IMR-90 (cell line): Measurements from ENCODE around the gene ST7. TPM values are rescaled to one million over a fixed set of nuclear protein-coding genes. Genes with fewer than 3 reads are reported as not detected.

Experiments used
- ATAC-seq: fragments of 200-7000 bp; cut with Tn5 transposase; 2 replicates; pipeline ENCODE4 v1.9.1; 2020; ENCODE audit warnings: low read depth, mild to moderate bottlenecking, moderate library complexity
- BruUV-seq: library from RNA; stranded (reverse); fragments of 400-500 nt; replicated peaks from 2 replicates; lab custom pipeline; 2021; lab: Mats Ljungman, UMichigan
- CTCF ChIA-PET: fragments of 300-600 bp; formaldehyde crosslinking; extraction: SDS; loops from one replicate; lab custom pipeline; 2021; ENCODE audit warnings: antibody characterized with exemption; lab: Yijun Ruan, JAX
- POLR2A ChIA-PET: fragments of 300-600 bp; sonication (Branson Sonifier 250); formaldehyde crosslinking; loops from one replicate; lab custom pipeline; 2022; ENCODE audit warnings: antibody characterized with exemption; ENCODE audit not compliant: unreplicated experiment; lab: Charles Lee
- DNase-seq: peaks from one replicate; pipeline ENCODE4 v3.0.0; 2013
- H2AFZ ChIP-seq: replicated peaks from 2 replicates; pipeline ENCODE3; 2013; ENCODE audit warnings: low read length, mild to moderate bottlenecking; ENCODE audit not compliant: poor library complexity
- H2AK5ac ChIP-seq: 2 replicates; pipeline ENCODE4 v1.6.1; 2013; ENCODE audit warnings: low read depth, low read length, inconsistent platforms
- H2AK9ac ChIP-seq: replicated peaks from 2 replicates; pipeline ENCODE3; 2013; ENCODE audit warnings: mild to moderate bottlenecking, low read depth, low read length, moderate library complexity; ENCODE audit not compliant: poor library complexity
- H2BK120ac ChIP-seq: 2 replicates; pipeline ENCODE4 v1.6.1; 2013; ENCODE audit warnings: low read depth, low read length, inconsistent platforms
- H2BK15ac ChIP-seq: 3 replicates; pipeline ENCODE4 v1.6.1; 2013; ENCODE audit warnings: low read depth, low read length, inconsistent platforms
- H2BK20ac ChIP-seq: 2 replicates; pipeline ENCODE4 v1.6.1; 2013; ENCODE audit warnings: low read depth, mild to moderate bottlenecking, inconsistent platforms, low read length, moderate library complexity
- H2BK5ac ChIP-seq: 2 replicates; pipeline ENCODE4 v1.6.1; 2013; ENCODE audit warnings: mild to moderate bottlenecking, low read depth, low read length, inconsistent platforms; ENCODE audit not compliant: poor library complexity, severe bottlenecking
- H3K14ac ChIP-seq: replicated peaks from 2 replicates; pipeline ENCODE4 v1.6.1; 2013; ENCODE audit warnings: low read depth, low read length, inconsistent platforms
- H3K18ac ChIP-seq: 2 replicates; pipeline ENCODE4 v1.6.1; 2013; ENCODE audit warnings: low read depth, low read length, control low read depth
- H3K23ac ChIP-seq: 2 replicates; pipeline ENCODE4 v1.6.1; 2013; ENCODE audit warnings: low read depth, low read length, inconsistent platforms
- H3K27ac ChIP-seq: 2 replicates; pipeline ENCODE4 v1.5.1; 2013; ENCODE audit warnings: mild to moderate bottlenecking, control low read depth, low read length; ENCODE audit not compliant: insufficient read depth
- H3K27me3 ChIP-seq: 2 replicates; pipeline ENCODE4 v1.6.1; 2013; ENCODE audit warnings: low read length; ENCODE audit not compliant: control insufficient read depth, insufficient read depth
- H3K36me3 ChIP-seq: 2 replicates; pipeline ENCODE4 v1.6.1; 2013; ENCODE audit warnings: low read length, mixed read lengths; ENCODE audit not compliant: control insufficient read depth, insufficient read depth
- H3K4ac ChIP-seq: 2 replicates; pipeline ENCODE4 v1.6.1; 2013; ENCODE audit warnings: low read depth, low read length, inconsistent platforms
- H3K4me1 ChIP-seq: 2 replicates; pipeline ENCODE4 v1.6.1; 2013; ENCODE audit warnings: low read length, mixed read lengths; ENCODE audit not compliant: control insufficient read depth, insufficient read depth
- H3K4me2 ChIP-seq: 2 replicates; pipeline ENCODE4 v1.6.1; 2013; ENCODE audit warnings: low read depth, mild to moderate bottlenecking, control low read depth, low read length, moderate library complexity
- H3K4me3 ChIP-seq: 2 replicates; pipeline ENCODE4 v1.5.1; 2013; ENCODE audit warnings: low read depth, mild to moderate bottlenecking, control low read depth, low read length, moderate library complexity; ENCODE audit not compliant: insufficient read depth
- H3K56ac ChIP-seq: 2 replicates; pipeline ENCODE4 v1.6.1; 2013; ENCODE audit warnings: low read length, inconsistent platforms; ENCODE audit not compliant: insufficient read depth; ENCODE audit errors: extremely low read depth
- H3K79me1 ChIP-seq, 2 experiments: 2 replicates each; pipeline ENCODE4 v1.6.1; 2013; ENCODE audit warnings: low read length in 2 of 2, inconsistent platforms in 1 of 2, low read depth in 1 of 2
- H3K9ac ChIP-seq: 2 replicates; pipeline ENCODE4 v1.6.1; 2013; ENCODE audit warnings: low read depth, low read length, control low read depth
- H3K9me1 ChIP-seq: 2 replicates; pipeline ENCODE4 v1.6.1; 2013; ENCODE audit warnings: low read length, inconsistent platforms; ENCODE audit not compliant: insufficient read depth
- H3K9me3 ChIP-seq: 2 replicates; pipeline ENCODE4 v1.6.1; 2013; ENCODE audit warnings: low read length; ENCODE audit not compliant: control insufficient read depth, insufficient read depth
- H4K20me1 ChIP-seq: 2 replicates; pipeline ENCODE4 v1.6.1; 2013; ENCODE audit warnings: low read length, inconsistent platforms; ENCODE audit not compliant: insufficient read depth
- H4K5ac ChIP-seq: 2 replicates; pipeline ENCODE4 v1.6.1; 2013; ENCODE audit warnings: mild to moderate bottlenecking, low read depth, low read length, control low read depth
- H4K8ac ChIP-seq, 2 experiments: 2 replicates each; pipeline ENCODE4 v1.6.1; 2013; ENCODE audit warnings: low read depth in 2 of 2, low read length in 2 of 2, control low read depth in 1 of 2, inconsistent platforms in 1 of 2
- H4K91ac ChIP-seq: 2 replicates; pipeline ENCODE4 v1.6.1; 2013; ENCODE audit warnings: low read depth, low read length, inconsistent platforms; ENCODE audit not compliant: insufficient read depth
- BHLHE40 ChIP-seq: fragments of 150-350 bp; IDR thresholded peaks from 2 replicates; pipeline ENCODE4 v1.6.1; 2016; ENCODE audit warnings: mild to moderate bottlenecking, low read depth, low read length
- CEBPB ChIP-seq: IDR thresholded peaks from 2 replicates; pipeline ENCODE4 v1.6.1; 2012; ENCODE audit warnings: low read depth, low read length, improper control_type of control experiment
- CHD1 ChIP-seq: IDR thresholded peaks from 2 replicates; pipeline ENCODE4 v1.6.1; 2012; ENCODE audit warnings: low read depth, low read length, improper control_type of control experiment
- CTCF ChIP-seq: conservative IDR thresholded peaks from 2 replicates; pipeline ENCODE4 v1.5.1; 2012; ENCODE audit warnings: mild to moderate bottlenecking, low read depth, low read length, improper control_type of control experiment
- ELK1 ChIP-seq: fragments of 150-350 bp; IDR thresholded peaks from 2 replicates; pipeline ENCODE4 v1.6.1; 2016; ENCODE audit warnings: low read depth, mild to moderate bottlenecking, low read length, moderate library complexity, borderline replicate concordance
- FOS ChIP-seq: fragments of 150-350 bp; IDR thresholded peaks from 2 replicates; pipeline ENCODE4 v1.6.1; 2016; ENCODE audit warnings: low read depth, low read length
- MAFK ChIP-seq: IDR thresholded peaks from 2 replicates; pipeline ENCODE4 v1.6.1; 2012; ENCODE audit warnings: low read depth, low read length, improper control_type of control experiment
- MAZ ChIP-seq: IDR thresholded peaks from 2 replicates; pipeline ENCODE4 v1.6.1; 2012; ENCODE audit warnings: low read depth, mild to moderate bottlenecking, low read length, improper control_type of control experiment, moderate library complexity, borderline replicate concordance
- MXI1 ChIP-seq: IDR thresholded peaks from 2 replicates; pipeline ENCODE4 v1.6.1; 2012; ENCODE audit warnings: low read depth, mild to moderate bottlenecking, low read length, moderate library complexity, borderline replicate concordance
- NFE2L2 ChIP-seq: fragments of 150-350 bp; IDR thresholded peaks from 2 replicates; pipeline ENCODE4 v1.6.1; 2016; ENCODE audit warnings: low read depth, mild to moderate bottlenecking, low read length
- POLR2A ChIP-seq: IDR thresholded peaks from 2 replicates; pipeline ENCODE4 v1.6.1; 2012; ENCODE audit warnings: mild to moderate bottlenecking, low read depth, low read length
- RAD21 ChIP-seq: IDR thresholded peaks from 2 replicates; pipeline ENCODE4 v1.6.1; 2012; ENCODE audit warnings: low read length, improper control_type of control experiment
- RCOR1 ChIP-seq: IDR thresholded peaks from 2 replicates; pipeline ENCODE4 v1.6.1; 2012; ENCODE audit warnings: mild to moderate bottlenecking, low read length, improper control_type of control experiment; ENCODE audit not compliant: insufficient replicate concordance
- RFX5 ChIP-seq: IDR thresholded peaks from 2 replicates; pipeline ENCODE4 v1.8.0; 2012; ENCODE audit warnings: low read depth, mild to moderate bottlenecking, low read length, moderate library complexity
- SMC3 ChIP-seq: fragments of 150-350 bp; IDR thresholded peaks from 2 replicates; pipeline ENCODE4 v1.6.1; 2016; ENCODE audit warnings: low read depth, mild to moderate bottlenecking, antibody characterized with exemption, low read length, moderate library complexity
- USF2 ChIP-seq: fragments of 150-350 bp; IDR thresholded peaks from 2 replicates; pipeline ENCODE4 v1.6.1; 2017; ENCODE audit warnings: mild to moderate bottlenecking, antibody characterized with exemption, low read length, low read depth
- WGBS, 2 experiments: methylation state at CpG; one replicate each; pipeline versions ENCODE4 v1.1.5 to v1.1.7; 2013; ENCODE audit warnings: missing lambda C conversion rate in 2 of 2; ENCODE audit not compliant: insufficient read length in 1 of 2; ENCODE audit errors: extremely low coverage in 2 of 2; 5-methylcytosine and 5-hydroxymethylcytosine counted together
- dilution Hi-C: fragments of 300-500 bp; cut with HindIII; formaldehyde crosslinking; loops from one replicate; pipeline ENCODE4 v1.14.3; 2018; ENCODE audit warnings: low sequenced_read_pairs; ENCODE audit not compliant: unreplicated experiment
- in situ Hi-C: fragments of 300-500 bp; cut with MboI; formaldehyde crosslinking; loops from 3 replicates; pipeline ENCODE4 v1.14.3; 2019; ENCODE audit warnings: low sequenced_read_pairs, inconsistent platforms, mixed read lengths
- intact Hi-C: fragments of 100-400 bp; cut with micrococcal nuclease; formaldehyde crosslinking; loops from 2 replicates; pipeline ENCODE4 v1.10.0; 2022
- polyA plus RNA-seq, 3 experiments: library from polyadenylated mRNA; depleted of rRNA; stranded (reverse); fragments of >200 nt; gene quantifications; 2 replicates each; pipeline ENCODE4 v1.2.3, GENCODE V29; 2012; ENCODE audit warnings: low replicate concordance in 1 of 3
- total RNA-seq: library from RNA; depleted of rRNA; stranded (reverse); fragments of >200 nt; gene quantifications from 2 replicates; pipeline ENCODE4 v1.2.3, GENCODE V29; 2012

The ST7 gene
- total and polyA plus RNA-seq, 2 of the 4 experiments (the other 2 are of a cell fraction): 18.6 to 26.0 TPM

- dilution Hi-C loops: no loop called here
- no peak overlapping the region for H2BK20ac ChIP-seq
- H2BK120ac ChIP-seq: no peak overlapping the region
- no peak overlapping the region for H3K9ac ChIP-seq
- H3K27ac ChIP-seq: no peak overlapping the region
- H2AFZ ChIP-seq: no peak overlapping the region
- no peak overlapping the region for H2BK15ac ChIP-seq
- in situ Hi-C loops: loop anchor here (5.0 to 25.0 kb wide), 3 partner anchors 184 to 779 kb away; no protein-coding TSS in a partner anchor
- H3K4me3 ChIP-seq: no peak overlapping the region
- no peak overlapping the region for H4K8ac ChIP-seq
- no peak overlapping the region for H4K5ac ChIP-seq
- no TSS peak for BruUV-seq
- H2BK5ac ChIP-seq: no peak overlapping the region
- H4K20me1 ChIP-seq: no peaks in the 10 kb centered on the region
- no peaks in the 10 kb centered on the region for H3K36me3 ChIP-seq
- WGBS, 2 experiments: no CpG with 5 or more reads among the region's 3 CpGs
- no peak overlapping the region for H3K4me2 ChIP-seq
- no peak overlapping the region for H4K91ac ChIP-seq
- intact Hi-C loops: loop anchor here (5.0 kb wide), 1 partner anchor 784 kb away; no protein-coding TSS in a partner anchor
- H3K18ac ChIP-seq: no peak overlapping the region
- no peak for ATAC-seq
- H3K9me1 ChIP-seq: no peaks in the 10 kb centered on the region; the same call in 1 of the 2 replicates
- no peaks in the 10 kb centered on the region for H3K79me1 ChIP-seq
- H3K23ac ChIP-seq: no peak overlapping the region
- H3K4me1 ChIP-seq: no peaks in the 10 kb centered on the region
- no peak overlapping the region for H2AK9ac ChIP-seq
- TF ChIP-seq CHD1: no peak
- no peak for TF ChIP-seq FOS
- no peak for TF ChIP-seq RFX5
- TF ChIP-seq BHLHE40: no peak
- TF ChIP-seq CTCF: no peak
- no peak for TF ChIP-seq USF2
- TF ChIP-seq POLR2A: no peak
- no peak for TF ChIP-seq RCOR1
- no peak for TF ChIP-seq ELK1
- TF ChIP-seq MXI1: no peak
- TF ChIP-seq NFE2L2: no peak
- TF ChIP-seq RAD21: no peak
- no peak for TF ChIP-seq CEBPB
- TF ChIP-seq SMC3: no peak
- no peak for TF ChIP-seq MAZ
- TF ChIP-seq MAFK: no peak
- H3K14ac ChIP-seq: no peak overlapping the region
- CTCF ChIA-PET: interaction anchor here (0.5 kb wide), 1 partner anchor 104 kb away, joined by 4 read pairs; no protein-coding TSS in a partner anchor
- H3K56ac ChIP-seq: no peak overlapping the region
- H3K4ac ChIP-seq: no peak overlapping the region
- H3K9me3 ChIP-seq: no peaks in the 10 kb centered on the region
- POLR2A ChIA-PET: no interaction called here
- H2AK5ac ChIP-seq: no peak overlapping the region
- DNase-seq: no peak
- H3K27me3 ChIP-seq: peaks cover 2% of the 10 kb centered on the region
Measured at GRCh38 chr7:116933465-116933864, 19.8 kb upstream of the ST7 start.
